MM.1S (cell line): Measurements from ENCODE around the gene EMILIN1.

Source experiments
- DNase-seq: peaks from one replicate; pipeline ENCODE4 v3.0.0-alpha.2; 2015
- H2AFZ ChIP-seq: fragments of 300-600 bp; sonication (generic); 2 replicates; pipeline ENCODE4 v1.6.0; 2016; ENCODE audit warnings: antibody characterized with exemption, low read length
- H3F3A ChIP-seq: fragments of 300-600 bp; sonication (generic); 2 replicates; pipeline ENCODE4 v1.6.1; 2016; ENCODE audit warnings: mild to moderate bottlenecking, antibody characterized with exemption, low read length, moderate library complexity, mixed read lengths; ENCODE audit not compliant: insufficient read depth
- H3K27ac ChIP-seq: fragments of 300-600 bp; sonication (generic); 2 replicates; pipeline ENCODE4 v1.5.1; 2016; ENCODE audit warnings: mild to moderate bottlenecking, low read length
- H3K27me3 ChIP-seq: fragments of 300-600 bp; sonication (generic); replicated peaks from 2 replicates; pipeline ENCODE4 v1.6.0; 2016; ENCODE audit warnings: low read length; ENCODE audit not compliant: insufficient read depth
- H3K36me3 ChIP-seq: fragments of 300-600 bp; sonication (generic); replicated peaks from 2 replicates; pipeline ENCODE4 v1.6.1; 2016; ENCODE audit warnings: mild to moderate bottlenecking, low read length, mixed read lengths; ENCODE audit not compliant: insufficient read depth
- H3K4me1 ChIP-seq: fragments of 300-600 bp; sonication (generic); 2 replicates; pipeline ENCODE4 v1.6.1; 2016; ENCODE audit warnings: low read length, mixed read lengths
- H3K4me2 ChIP-seq: fragments of 300-600 bp; sonication (generic); 2 replicates; pipeline ENCODE4 v1.6.0; 2016; ENCODE audit warnings: low read depth, low read length
- H3K4me3 ChIP-seq: fragments of 300-600 bp; sonication (generic); 2 replicates; pipeline ENCODE4 v1.5.1; 2016; ENCODE audit warnings: low read length, mixed read lengths
- H3K79me2 ChIP-seq: fragments of 300-600 bp; sonication (generic); 2 replicates; pipeline ENCODE4 v1.6.1; 2016; ENCODE audit warnings: mixed run types, low read length, mixed read lengths
- H3K9ac ChIP-seq: fragments of 300-600 bp; sonication (generic); 2 replicates; pipeline ENCODE4 v1.6.1; 2016; ENCODE audit warnings: low read length, mixed read lengths
- H3K9me2 ChIP-seq: fragments of 300-600 bp; sonication (generic); replicated peaks from 2 replicates; pipeline ENCODE4 v1.6.1; 2016; ENCODE audit warnings: mild to moderate bottlenecking, low read length, mixed read lengths; ENCODE audit not compliant: insufficient read depth
- H3K9me3 ChIP-seq: fragments of 300-600 bp; sonication (generic); replicated peaks from 2 replicates; pipeline ENCODE4 v1.6.1; 2016; ENCODE audit warnings: mild to moderate bottlenecking, low read length, mixed read lengths; ENCODE audit not compliant: insufficient read depth
- H4K20me1 ChIP-seq: fragments of 300-600 bp; sonication (generic); 2 replicates; pipeline ENCODE4 v1.6.1; 2016; ENCODE audit warnings: mild to moderate bottlenecking, low read length, moderate library complexity, mixed read lengths; ENCODE audit not compliant: insufficient read depth
- EZH2 ChIP-seq: fragments of 300-600 bp; sonication (generic); optimal IDR thresholded peaks from 2 replicates; pipeline ENCODE3; 2017; ENCODE audit warnings: low read depth, mild to moderate bottlenecking, antibody characterized with exemption, low read length, mixed read lengths
- EZH2phosphoT487 ChIP-seq: fragments of 300-600 bp; sonication (generic); IDR thresholded peaks from 2 replicates; pipeline ENCODE4 v1.6.1; 2018; ENCODE audit warnings: antibody characterized with exemption, low read length
- TF ChIP-seq, protein P1 (sequence below): fragments of 300-600 bp; sonication (generic); IDR thresholded peaks from 2 replicates; pipeline ENCODE4 v1.5.1; 2016; ENCODE audit warnings: antibody characterized with exemption, low read length, mixed read lengths

The EMILIN1 gene

DNA sequence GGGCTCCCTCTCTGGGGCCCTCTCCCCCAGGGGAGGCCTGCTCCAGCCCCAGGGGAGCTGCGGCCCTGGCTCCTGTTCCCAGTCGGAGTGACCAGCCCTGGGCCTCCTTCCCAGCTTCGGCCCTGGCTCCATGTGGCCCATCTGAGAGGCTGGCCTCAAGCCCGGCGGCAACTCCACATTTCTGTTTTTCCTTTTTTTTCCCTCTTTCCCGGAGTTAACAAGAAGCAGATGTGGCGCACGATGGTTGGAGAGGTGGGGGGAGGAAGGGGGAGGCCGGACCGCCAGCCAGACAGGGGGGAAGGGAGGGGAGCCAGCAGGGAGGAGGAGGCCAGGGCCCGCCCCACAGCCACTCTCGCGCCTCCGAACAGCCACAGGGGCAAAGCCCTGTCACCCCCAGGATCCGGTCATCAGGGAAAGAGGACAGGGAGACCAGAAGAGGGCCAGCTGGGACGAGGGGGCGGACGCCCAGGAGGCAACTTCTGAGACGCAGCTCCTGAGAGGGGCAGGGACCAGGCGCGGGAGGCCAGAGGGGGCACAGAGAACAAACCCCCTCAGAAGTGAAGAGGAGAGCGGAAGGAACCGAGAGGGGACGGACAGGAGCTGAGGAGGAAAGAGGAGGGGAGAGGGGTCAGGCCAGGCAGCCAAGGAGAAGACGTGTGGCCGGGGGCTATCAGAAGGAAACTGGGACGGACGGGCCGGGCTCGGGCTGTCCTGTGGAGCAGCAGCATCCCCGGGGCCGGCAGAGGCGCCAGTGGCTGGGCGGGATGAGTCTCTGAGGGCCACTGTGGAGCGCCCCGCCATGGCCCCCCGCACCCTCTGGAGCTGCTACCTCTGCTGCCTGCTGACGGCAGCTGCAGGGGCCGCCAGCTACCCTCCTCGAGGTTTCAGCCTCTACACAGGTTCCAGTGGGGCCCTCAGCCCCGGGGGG, at the start of gene EMILIN1:
EMILIN1 (plus strand) TSS at position 349 of the 928 bp plus-strand sequence; CDS start at position 800, 451 bp downstream.
- Histone ChIP-seq H3K9me3 (no peaks in the 10 kb centered on the region), H3K36me3 (no peaks in the 10 kb centered on the region), H3K4me2 (peak within 1 kb of the TSS; percentile 51), H3K27me3 (no peaks in the 10 kb centered on the region), H3K9ac (peak within 1 kb of the TSS; percentile 60), H3K4me3 (peak within 1 kb of the TSS; percentile 57), H3K79me2 (peaks cover 23% of the 10 kb centered on the region), H2AFZ (peak within 1 kb of the TSS; percentile 44), H4K20me1 (no peaks in the 10 kb centered on the region), H3F3A (peaks cover 29% of the 10 kb centered on the region), H3K9me2 (no peaks in the 10 kb centered on the region), H3K27ac (peak within 1 kb of the TSS; percentile 63; the same call in 1 of the 2 replicates), H3K4me1 (peaks cover 60% of the 10 kb centered on the region)
- TF ChIP-seq EZH2 (no peak), EZH2phosphoT487 (no peak)
- TF ChIP-seq, protein P1, sequence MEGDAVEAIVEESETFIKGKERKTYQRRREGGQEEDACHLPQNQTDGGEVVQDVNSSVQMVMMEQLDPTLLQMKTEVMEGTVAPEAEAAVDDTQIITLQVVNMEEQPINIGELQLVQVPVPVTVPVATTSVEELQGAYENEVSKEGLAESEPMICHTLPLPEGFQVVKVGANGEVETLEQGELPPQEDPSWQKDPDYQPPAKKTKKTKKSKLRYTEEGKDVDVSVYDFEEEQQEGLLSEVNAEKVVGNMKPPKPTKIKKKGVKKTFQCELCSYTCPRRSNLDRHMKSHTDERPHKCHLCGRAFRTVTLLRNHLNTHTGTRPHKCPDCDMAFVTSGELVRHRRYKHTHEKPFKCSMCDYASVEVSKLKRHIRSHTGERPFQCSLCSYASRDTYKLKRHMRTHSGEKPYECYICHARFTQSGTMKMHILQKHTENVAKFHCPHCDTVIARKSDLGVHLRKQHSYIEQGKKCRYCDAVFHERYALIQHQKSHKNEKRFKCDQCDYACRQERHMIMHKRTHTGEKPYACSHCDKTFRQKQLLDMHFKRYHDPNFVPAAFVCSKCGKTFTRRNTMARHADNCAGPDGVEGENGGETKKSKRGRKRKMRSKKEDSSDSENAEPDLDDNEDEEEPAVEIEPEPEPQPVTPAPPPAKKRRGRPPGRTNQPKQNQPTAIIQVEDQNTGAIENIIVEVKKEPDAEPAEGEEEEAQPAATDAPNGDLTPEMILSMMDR: no peak
- no peak for DNase-seq

DNA sequence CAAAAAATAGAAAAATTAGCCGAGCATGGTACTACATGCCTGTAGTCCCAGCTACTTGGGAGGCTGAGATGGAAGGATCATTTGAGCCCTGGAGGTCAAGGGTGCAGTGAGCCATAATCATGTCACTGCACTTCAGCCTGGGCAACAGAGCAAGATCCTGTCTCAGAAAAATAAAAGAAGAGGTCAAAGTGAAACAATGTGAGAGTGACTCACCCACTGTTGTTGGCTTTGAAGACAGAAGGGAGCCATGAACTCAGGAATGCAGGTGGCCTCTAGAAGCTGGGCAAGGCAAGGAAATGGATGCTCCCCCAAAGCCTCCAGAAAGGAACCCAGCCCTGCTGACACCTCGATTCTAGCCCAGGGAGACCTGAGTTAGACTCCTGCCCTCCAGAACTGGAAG, 49.4 kb upstream of the EMILIN1 start:
- TF ChIP-seq, protein P1: no peak
- TF ChIP-seq EZH2phosphoT487 (no peak), EZH2 (no peak)
- H3K79me2 ChIP-seq: peaks cover 16% of the 10 kb centered on the region
- no peaks in the 10 kb centered on the region for H3K9me2 ChIP-seq
- H3K27me3 ChIP-seq: no peaks in the 10 kb centered on the region
- no peak overlapping the region for H2AFZ ChIP-seq
- H4K20me1 ChIP-seq: no peaks in the 10 kb centered on the region
- H3K36me3 ChIP-seq: no peaks in the 10 kb centered on the region
- no peak for DNase-seq
- no peak overlapping the region for H3K9ac ChIP-seq
- no peaks in the 10 kb centered on the region for H3K9me3 ChIP-seq
- no peaks in the 10 kb centered on the region for H3F3A ChIP-seq
- peaks cover 1% of the 10 kb centered on the region for H3K4me1 ChIP-seq
- no peak overlapping the region for H3K27ac ChIP-seq
- no peak overlapping the region for H3K4me3 ChIP-seq
- H3K4me2 ChIP-seq: no peak overlapping the region

DNA sequence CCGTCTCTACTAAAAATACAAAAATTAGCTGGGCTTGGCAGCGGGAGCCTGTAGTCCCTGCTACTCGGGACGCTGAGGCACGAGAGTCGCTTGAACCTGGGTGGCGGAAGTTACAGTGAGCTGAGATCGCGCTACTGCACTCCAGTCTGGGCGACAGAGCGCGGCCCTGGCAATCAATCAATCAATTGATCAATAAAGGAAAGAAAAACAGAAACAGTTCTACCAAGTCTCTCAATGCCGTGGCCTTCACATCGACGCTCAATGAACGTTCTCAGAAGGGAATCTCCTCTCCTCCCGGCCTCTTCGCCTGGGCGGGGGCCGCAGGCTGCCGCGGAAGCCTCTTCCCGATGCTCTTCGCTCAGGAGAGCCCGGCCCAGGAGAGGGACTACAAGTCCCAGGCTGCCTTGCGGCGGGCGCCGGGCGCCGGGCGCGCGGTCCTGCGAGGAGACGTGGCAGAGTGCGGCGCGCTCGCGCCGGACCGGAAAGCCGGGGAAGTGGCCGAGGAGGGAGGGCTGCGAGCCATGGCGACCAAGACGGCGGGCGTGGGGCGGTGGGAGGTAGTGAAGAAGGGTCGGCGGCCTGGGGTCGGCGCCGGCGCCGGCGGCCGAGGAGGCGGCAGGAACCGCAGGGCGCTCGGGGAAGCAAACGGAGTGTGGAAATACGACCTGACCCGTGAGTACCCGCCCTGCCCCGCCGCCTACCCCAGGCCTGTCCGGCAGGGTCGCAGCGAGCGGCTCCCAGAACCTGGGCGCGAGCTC, 45.7 kb upstream of the EMILIN1 start, which contains the start of gene TMEM214:
TMEM214 (plus strand) TSS at position 471 of the 758 bp plus-strand sequence; CDS start at position 522, 51 bp downstream.
- Histone ChIP-seq H3K4me2 (peak within 1 kb of the TSS; percentile 92), H3K36me3 (peaks cover 6% of the 10 kb centered on the region), H3F3A (no peaks in the 10 kb centered on the region), H3K9me2 (no peaks in the 10 kb centered on the region), H3K4me1 (peaks cover 5% of the 10 kb centered on the region), H3K4me3 (peak within 1 kb of the TSS; percentile 94), H4K20me1 (no peaks in the 10 kb centered on the region), H3K27ac (peak within 1 kb of the TSS; percentile 25; the same call in 1 of the 2 replicates), H3K9ac (peak within 1 kb of the TSS; percentile 86), H2AFZ (peak within 1 kb of the TSS; percentile 99), H3K9me3 (no peaks in the 10 kb centered on the region), H3K79me2 (peaks cover 45% of the 10 kb centered on the region), H3K27me3 (no peaks in the 10 kb centered on the region)
- peak; percentile 81 for DNase-seq
- TF ChIP-seq, protein P1: no peak
- TF ChIP-seq EZH2phosphoT487 (no peak), EZH2 (no peak)
